HG02973 (cell line): ENCODE results near the gene GPR143.
"Not testable (repeated sequence)": the region's sequence is repeated elsewhere in the genome, so short reads cannot be mapped to it uniquely, and the experiment has no call there.

ENCODE experiments used
- ATAC-seq: cut with Tn5 transposase; IDR thresholded peaks from one replicate; pipeline ENCODE4 v1.9.1; 2021; ENCODE audit warnings: moderate library complexity; ENCODE audit not compliant: unreplicated experiment

The GPR143 gene

GRCh38 chrX:9770319-9770718 is 4.7 kb upstream of the GPR143 start:
- no peak for ATAC-seq

GRCh38 chrX:9768321-9768839 is 2.7 kb upstream of the GPR143 start:
- not testable (repeated sequence) for ATAC-seq

- ATAC-seq = no peak
Observed at GRCh38 chrX:9767375-9767774, 1.7 kb upstream of the GPR143 start.

- ATAC-seq = no peak
Observed at GRCh38 chrX:9765072-9765736, 443 bp downstream of the GPR143 start.

GRCh38 chrX:9759337-9759736 is 6.3 kb downstream of the GPR143 start:
- ATAC-seq = no peak

GRCh38 chrX:9758021-9758638 is 7.5 kb downstream of the GPR143 start:
- ATAC-seq = no peak

GRCh38 chrX:9757366-9757765 is 8.3 kb downstream of the GPR143 start:
- ATAC-seq = no peak

- ATAC-seq = no peak
Observed at GRCh38 chrX:9749146-9749692, 16.4 kb downstream of the GPR143 start.

GRCh38 chrX:9747644-9748043 is 18.0 kb downstream of the GPR143 start:
- ATAC-seq = no peak

- no peak for ATAC-seq
Observed at GRCh38 chrX:9746148-9746888, 19.3 kb downstream of the GPR143 start.

- ATAC-seq = no peak
Observed at GRCh38 chrX:9745417-9746115, 20.1 kb downstream of the GPR143 start.

GRCh38 chrX:9739130-9739529 is 26.5 kb downstream of the GPR143 start:
- ATAC-seq = no peak

GRCh38 chrX:9738151-9738550 is 27.5 kb downstream of the GPR143 start:
- ATAC-seq = no peak

GRCh38 chrX:9737363-9737762 is 28.3 kb downstream of the GPR143 start:
- ATAC-seq = no peak

GRCh38 chrX:9730752-9731151 is 34.9 kb downstream of the GPR143 start:
- ATAC-seq = no peak

- no peak for ATAC-seq
Observed at GRCh38 chrX:9730078-9730477, 35.6 kb downstream of the GPR143 start.

- no peak for ATAC-seq
Observed at GRCh38 chrX:9729171-9729885, 36.3 kb downstream of the GPR143 start.

- ATAC-seq = no peak
Observed at GRCh38 chrX:9728261-9728660, 37.4 kb downstream of the GPR143 start.

- ATAC-seq = no peak
Observed at GRCh38 chrX:9724711-9725110, 40.9 kb downstream of the GPR143 start.

GRCh38 chrX:9717376-9717775 is 48.3 kb downstream of the GPR143 start:
- no peak for ATAC-seq
